Tibial nerve (tissue), 4 donors: Measurements from ENCODE around the gene DPP7.

Source experiments
- EP300 ChIP-seq, 2 donors: sonication (generic); formaldehyde crosslinking; IDR thresholded peaks; one replicate each; pipeline ENCODE4 v1.6.1; 2017; ENCODE audit warnings: antibody characterized with exemption in 2 of 2, mild to moderate bottlenecking in 1 of 2
- POLR2A ChIP-seq, 2 donors: fragments of 450-650 bp; IDR thresholded peaks; one replicate each; pipeline ENCODE4 v1.6.1; 2017; ENCODE audit warnings: antibody characterized with exemption in 2 of 2, mild to moderate bottlenecking in 2 of 2, moderate library complexity in 2 of 2
- TF ChIP-seq, protein P1 (sequence below), 5 experiments: fragments of 200-600 bp in 3 of 5; fragments of 450-650 bp in 2 of 5; sonication (generic) in 3 of 5; IDR thresholded peaks; one replicate each; pipeline ENCODE4 v1.5.1; 2016 to 2019; ENCODE audit warnings: antibody characterized with exemption in 5 of 5, mild to moderate bottlenecking in 3 of 5, moderate library complexity in 2 of 5

GRCh38 chr9:137107982-137108381 is 6.6 kb downstream of the DPP7 start:
- TF ChIP-seq EP300 (IDR thresholded peaks at IDR 0.05) (no peak), POLR2A (IDR thresholded peaks at IDR 0.05) (no peak)
- TF ChIP-seq, protein P1, sequence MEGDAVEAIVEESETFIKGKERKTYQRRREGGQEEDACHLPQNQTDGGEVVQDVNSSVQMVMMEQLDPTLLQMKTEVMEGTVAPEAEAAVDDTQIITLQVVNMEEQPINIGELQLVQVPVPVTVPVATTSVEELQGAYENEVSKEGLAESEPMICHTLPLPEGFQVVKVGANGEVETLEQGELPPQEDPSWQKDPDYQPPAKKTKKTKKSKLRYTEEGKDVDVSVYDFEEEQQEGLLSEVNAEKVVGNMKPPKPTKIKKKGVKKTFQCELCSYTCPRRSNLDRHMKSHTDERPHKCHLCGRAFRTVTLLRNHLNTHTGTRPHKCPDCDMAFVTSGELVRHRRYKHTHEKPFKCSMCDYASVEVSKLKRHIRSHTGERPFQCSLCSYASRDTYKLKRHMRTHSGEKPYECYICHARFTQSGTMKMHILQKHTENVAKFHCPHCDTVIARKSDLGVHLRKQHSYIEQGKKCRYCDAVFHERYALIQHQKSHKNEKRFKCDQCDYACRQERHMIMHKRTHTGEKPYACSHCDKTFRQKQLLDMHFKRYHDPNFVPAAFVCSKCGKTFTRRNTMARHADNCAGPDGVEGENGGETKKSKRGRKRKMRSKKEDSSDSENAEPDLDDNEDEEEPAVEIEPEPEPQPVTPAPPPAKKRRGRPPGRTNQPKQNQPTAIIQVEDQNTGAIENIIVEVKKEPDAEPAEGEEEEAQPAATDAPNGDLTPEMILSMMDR (IDR thresholded peaks at IDR 0.05): no peak
